Body of pancreas (tissue), 4 donors: ENCODE measurements around the gene COX7A2L.
"Not testable (repeated sequence)": the region's sequence is repeated elsewhere in the genome, so short reads cannot be mapped to it uniquely, and the experiment has no call there.

Source experiments
- CTCF ChIP-seq, 7 experiments: fragments of 450-650 bp in 4 of 7; fragments of 200-600 bp in 3 of 7; sonication (generic) in 3 of 7; IDR thresholded peaks; one replicate each; pipeline ENCODE4 v1.5.1; 2016 to 2019; ENCODE audit warnings: antibody characterized with exemption in 7 of 7
- POLR2A ChIP-seq, 3 donors: fragments of 450-650 bp; IDR thresholded peaks; one replicate each; pipeline ENCODE4 v1.6.1; 2016; ENCODE audit warnings: antibody characterized with exemption in 3 of 3, mild to moderate bottlenecking in 2 of 3

DNA sequence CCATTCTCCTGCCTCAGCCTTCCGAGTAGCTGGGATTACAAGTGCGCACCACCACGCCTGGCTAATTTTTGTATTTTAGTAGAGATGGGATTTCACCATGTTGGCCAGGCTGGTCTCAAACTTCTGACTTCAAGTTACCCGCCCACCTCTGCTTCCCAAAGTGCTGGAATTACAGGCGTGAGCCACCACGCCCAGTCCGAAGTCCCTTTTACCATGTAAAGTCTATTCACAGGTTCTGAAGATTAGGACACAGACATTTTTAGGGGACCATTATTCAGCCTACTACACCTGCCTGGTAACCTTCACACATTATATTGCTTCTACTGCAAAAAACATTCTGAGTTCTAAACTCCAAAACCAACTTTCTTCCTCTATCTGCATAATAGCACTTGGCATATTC, 19.0 kb upstream of the COX7A2L start:
- TF ChIP-seq CTCF, POLR2A (IDR thresholded peaks at IDR 0.05): not testable (repeated sequence)
